ENCODE results near the gene POLR2L. TPM values are rescaled to one million over a fixed set of nuclear protein-coding genes. Genes with fewer than 3 reads are reported as not detected.

The POLR2L gene
- total RNA-seq, 1 donor from 2014 or later, result 267 TPM

- no peak for DNase-seq
- no peak for ATAC-seq (ENCODE audit: poor library complexity)
- intact Hi-C loops (cut with DNase I), result no loop called here
Observed at GRCh38 chr11:870418-870817, 28.1 kb upstream of the POLR2L start.

GRCh38 chr11:870127-870413, 27.7 kb upstream of the POLR2L start:
- intact Hi-C loops (cut with DNase I), result no loop called here
- DNase-seq (no peak), ATAC-seq (ENCODE audit: poor library complexity) (no peak)

- intact Hi-C loops (cut with DNase I), result no loop called here
- no peak for ATAC-seq (ENCODE audit: poor library complexity)
Observed at GRCh38 chr11:869399-870126, 27.2 kb upstream of the POLR2L start.

GRCh38 chr11:868802-869201, 26.5 kb upstream of the POLR2L start:
- ATAC-seq (ENCODE audit: poor library complexity) (no peak), DNase-seq (no peak)
- intact Hi-C loops (cut with DNase I), result no loop called here

More at GRCh38 chr11:869399-870126, 27.2 kb upstream of the POLR2L start:
- DNase-seq, result no peak

GRCh38 chr11:868394-868793, 26.1 kb upstream of the POLR2L start:
- DNase-seq, result no peak
- intact Hi-C loops (cut with DNase I), result no loop called here

GRCh38 chr11:867856-868358, 25.6 kb upstream of the POLR2L start:
- no peak for ATAC-seq (ENCODE audit: poor library complexity)
- intact Hi-C loops (cut with DNase I), result no loop called here

More at GRCh38 chr11:868394-868793, 26.1 kb upstream of the POLR2L start:
- ATAC-seq (ENCODE audit: poor library complexity), result no peak

GRCh38 chr11:866481-866880, 24.2 kb upstream of the POLR2L start:
- ATAC-seq (ENCODE audit: poor library complexity) (no peak), DNase-seq (no peak)
- intact Hi-C loops (cut with DNase I), result no loop called here

More at GRCh38 chr11:867856-868358, 25.6 kb upstream of the POLR2L start:
- DNase-seq, result no peak

- ATAC-seq (ENCODE audit: poor library complexity) (no peak), DNase-seq (no peak)
- intact Hi-C loops (cut with DNase I), result no loop called here
Observed at GRCh38 chr11:865462-866430, 23.4 kb upstream of the POLR2L start.

GRCh38 chr11:864898-865297, 22.6 kb upstream of the POLR2L start:
- ATAC-seq (ENCODE audit: poor library complexity) (no peak), DNase-seq (no peak)
- intact Hi-C loops (cut with DNase I), result no loop called here

GRCh38 chr11:863910-864827, 21.8 kb upstream of the POLR2L start:
- ATAC-seq (ENCODE audit: poor library complexity), result no peak
- intact Hi-C loops (cut with DNase I), result no loop called here
- no peak for DNase-seq

GRCh38 chr11:863023-863909, 20.9 kb upstream of the POLR2L start:
- no peak for ATAC-seq (ENCODE audit: poor library complexity)
- intact Hi-C loops (cut with DNase I), result no loop called here
- DNase-seq, result no peak

- ATAC-seq (ENCODE audit: poor library complexity) (no peak), DNase-seq (no peak)
- intact Hi-C loops (cut with DNase I), result no loop called here
Observed at GRCh38 chr11:862696-863022, 20.3 kb upstream of the POLR2L start.

GRCh38 chr11:862081-862661, 19.8 kb upstream of the POLR2L start:
- DNase-seq (no peak), ATAC-seq (ENCODE audit: poor library complexity) (no peak)
- intact Hi-C loops (cut with DNase I), result no loop called here

- no peak for DNase-seq
- no peak for ATAC-seq (ENCODE audit: poor library complexity)
- intact Hi-C loops (cut with DNase I), result no loop called here
Observed at GRCh38 chr11:861105-861479, 18.8 kb upstream of the POLR2L start.

- intact Hi-C loops (cut with DNase I), result no loop called here
- ATAC-seq (ENCODE audit: poor library complexity) (no peak), DNase-seq (no peak)
Observed at GRCh38 chr11:860234-861104, 18.1 kb upstream of the POLR2L start.

GRCh38 chr11:859394-860131, 17.2 kb upstream of the POLR2L start:
- ATAC-seq (ENCODE audit: poor library complexity), result peak; percentile 72
- peak; percentile 92 for DNase-seq
- intact Hi-C loops (cut with DNase I), result no loop called here
